ENCODE results near the gene SMPD3.

GRCh38 chr16:68357923-68358322, 90.4 kb downstream of the SMPD3 start:
- TF ChIP-seq CTCF (IDR thresholded peaks at IDR 0.05), result no peak
- no peak for TF ChIP-seq SIN3A (IDR thresholded peaks at IDR 0.05; ENCODE audit: borderline replicate concordance, insufficient read depth, low read depth, low read length)
- TF ChIP-seq REST (IDR thresholded peaks at IDR 0.05; ENCODE audit: insufficient read depth in 1 of 2, low read depth in 2 of 2, low read length in 1 of 2), result no peak
